GM13977 (cell line): ENCODE measurements around the gene WNT9B.

Experiments used
- DNase-seq: peaks from one replicate; pipeline ENCODE4 v3.0.0; 2012; ENCODE audit warnings: low spot score
- in situ Hi-C: fragments of 300-500 bp; cut with MboI; formaldehyde crosslinking; loops from one replicate; pipeline ENCODE4 v1.12.0; 2022; ENCODE audit warnings: low sequenced_read_pairs, low pct_unique_long_range_greater_than_20kb, mixed read lengths, inconsistent platforms; ENCODE audit not compliant: unreplicated experiment
- TF ChIP-seq, protein P1 (sequence below): IDR thresholded peaks from 2 replicates; pipeline ENCODE4 v1.5.1; 2012; ENCODE audit warnings: mild to moderate bottlenecking, control low read depth; ENCODE audit not compliant: insufficient read depth; ENCODE audit errors: extremely low read depth, missing control alignments

Gene WNT9B

DNA sequence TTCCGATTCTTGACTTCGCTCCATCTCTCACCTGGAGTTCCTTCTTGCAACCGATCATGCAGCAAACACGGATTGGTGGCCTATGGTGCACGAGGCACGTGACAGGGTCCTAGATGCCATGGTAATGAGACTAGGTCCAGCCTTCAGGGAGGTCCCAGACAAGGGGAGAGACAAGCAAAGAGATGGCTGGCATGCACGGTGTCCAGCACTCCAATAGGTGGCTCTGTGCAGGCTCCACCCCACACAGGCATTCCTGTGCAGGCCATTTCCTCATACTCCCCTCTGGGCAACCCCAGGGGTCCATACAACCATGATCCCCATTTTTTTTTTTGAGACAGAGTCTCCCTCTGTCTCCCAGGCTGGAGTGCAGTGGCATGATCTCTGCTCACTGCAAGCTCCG lies 31.3 kb downstream of the WNT9B start:
- no peak for DNase-seq
- in situ Hi-C loops: loop anchor here (25.0 kb wide), 1 partner anchor 95 kb away; no protein-coding TSS in a partner anchor
- TF ChIP-seq, protein P1, sequence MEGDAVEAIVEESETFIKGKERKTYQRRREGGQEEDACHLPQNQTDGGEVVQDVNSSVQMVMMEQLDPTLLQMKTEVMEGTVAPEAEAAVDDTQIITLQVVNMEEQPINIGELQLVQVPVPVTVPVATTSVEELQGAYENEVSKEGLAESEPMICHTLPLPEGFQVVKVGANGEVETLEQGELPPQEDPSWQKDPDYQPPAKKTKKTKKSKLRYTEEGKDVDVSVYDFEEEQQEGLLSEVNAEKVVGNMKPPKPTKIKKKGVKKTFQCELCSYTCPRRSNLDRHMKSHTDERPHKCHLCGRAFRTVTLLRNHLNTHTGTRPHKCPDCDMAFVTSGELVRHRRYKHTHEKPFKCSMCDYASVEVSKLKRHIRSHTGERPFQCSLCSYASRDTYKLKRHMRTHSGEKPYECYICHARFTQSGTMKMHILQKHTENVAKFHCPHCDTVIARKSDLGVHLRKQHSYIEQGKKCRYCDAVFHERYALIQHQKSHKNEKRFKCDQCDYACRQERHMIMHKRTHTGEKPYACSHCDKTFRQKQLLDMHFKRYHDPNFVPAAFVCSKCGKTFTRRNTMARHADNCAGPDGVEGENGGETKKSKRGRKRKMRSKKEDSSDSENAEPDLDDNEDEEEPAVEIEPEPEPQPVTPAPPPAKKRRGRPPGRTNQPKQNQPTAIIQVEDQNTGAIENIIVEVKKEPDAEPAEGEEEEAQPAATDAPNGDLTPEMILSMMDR: no peak

DNA sequence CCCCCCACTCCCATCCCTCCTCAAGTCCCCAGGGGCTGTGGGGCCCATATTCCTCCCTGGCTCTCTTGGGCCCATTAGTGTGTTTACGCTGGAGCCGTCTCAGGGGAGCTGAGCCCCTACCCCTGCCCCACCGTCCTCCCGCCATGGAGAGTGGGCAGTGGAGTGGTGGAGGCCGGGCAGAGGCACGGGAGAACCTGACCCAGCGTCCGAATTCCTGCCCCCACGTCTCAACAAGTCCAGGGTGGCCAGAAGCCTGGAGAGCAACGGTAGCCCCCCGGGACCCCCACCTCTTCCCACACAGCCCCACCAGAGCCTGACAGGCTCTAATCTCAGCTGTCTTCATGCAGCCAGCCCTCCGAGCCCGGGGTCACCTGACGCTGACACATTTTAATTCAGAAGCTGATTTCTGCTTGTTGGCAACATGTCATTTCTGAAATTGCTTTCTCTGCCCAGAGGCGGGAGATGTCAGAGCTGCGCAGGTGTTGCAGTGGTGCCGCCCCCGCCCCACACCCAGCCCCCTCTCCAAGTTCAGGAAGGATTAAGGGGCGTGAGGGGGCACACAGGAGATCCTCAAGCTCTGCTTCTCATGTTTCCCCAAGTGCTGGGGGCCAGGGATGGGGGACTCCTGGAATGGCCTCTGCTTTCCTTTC lies 32.6 kb downstream of the WNT9B start:
- in situ Hi-C loops: loop anchor here (25.0 kb wide), 1 partner anchor 97 kb away; no protein-coding TSS in a partner anchor
- DNase-seq: no peak
- TF ChIP-seq, protein P1: no peak

DNA sequence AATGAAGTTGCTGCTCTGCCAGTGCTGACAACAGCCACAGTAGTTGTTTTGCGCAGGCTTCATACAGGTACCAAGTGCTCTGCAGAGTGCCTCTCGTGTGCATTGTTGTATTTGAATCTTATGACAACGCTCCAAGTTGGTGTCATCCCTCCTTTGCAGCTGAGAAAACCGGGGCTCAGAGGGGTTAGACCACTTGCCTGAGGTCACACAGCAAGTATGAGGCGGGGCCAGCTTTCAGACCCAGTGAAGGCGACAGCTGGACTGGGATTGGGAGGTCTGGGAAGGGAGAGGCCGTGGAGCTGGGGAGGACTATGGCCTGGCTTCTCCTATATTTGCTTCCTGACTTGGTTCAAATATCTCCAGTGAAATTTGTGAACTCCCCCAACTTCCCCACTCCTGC lies 33.2 kb downstream of the WNT9B start:
- TF ChIP-seq, protein P1: no peak
- in situ Hi-C loops: loop anchor here (25.0 kb wide), 1 partner anchor 97 kb away; no protein-coding TSS in a partner anchor
- DNase-seq: no peak

DNA sequence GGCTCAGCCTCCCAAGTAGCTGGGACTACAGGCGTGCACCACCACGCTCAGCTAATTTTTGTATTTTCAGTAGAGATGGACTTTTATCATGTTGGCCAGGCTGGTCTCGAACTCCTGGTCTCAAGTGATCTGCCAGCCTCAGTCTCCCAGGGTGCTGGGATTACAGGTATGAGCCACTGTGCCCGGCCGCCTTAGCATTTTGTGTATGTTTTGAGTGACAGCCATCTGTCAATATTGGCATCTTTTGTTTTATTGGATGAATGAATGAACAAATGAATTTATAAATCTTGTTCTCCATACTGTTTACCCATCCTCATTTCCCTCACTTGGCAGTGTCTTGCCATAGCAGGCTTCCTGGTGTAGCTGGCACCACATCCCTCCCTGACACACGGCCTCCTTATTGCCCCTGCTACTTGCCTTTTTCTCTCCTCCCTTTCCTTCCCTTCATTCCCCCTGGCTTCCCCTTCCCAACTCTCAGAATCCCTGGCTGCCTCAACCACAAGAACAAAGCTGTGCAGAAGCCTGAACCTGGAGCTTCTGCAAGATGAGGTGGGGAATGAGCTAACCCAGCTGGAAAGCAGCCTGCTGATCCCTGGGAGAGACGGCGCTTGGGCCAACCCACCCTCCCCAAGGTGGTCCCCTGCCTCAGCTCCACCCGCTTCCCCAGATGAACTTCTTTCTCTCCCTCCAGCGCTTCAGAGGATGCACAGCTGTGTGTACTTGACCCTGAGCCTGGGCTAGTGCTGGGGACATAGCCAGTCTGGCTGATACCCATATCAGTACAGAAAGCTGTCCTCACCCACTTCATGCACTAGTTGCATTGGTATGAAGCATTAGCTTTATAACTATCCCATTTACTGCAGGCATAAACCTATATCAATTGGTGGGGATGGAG lies 34.3 kb downstream of the WNT9B start:
- DNase-seq: no peak
- TF ChIP-seq, protein P1: no peak
- in situ Hi-C loops: loop anchor here (25.0 kb wide), 1 partner anchor 98 kb away; no protein-coding TSS in a partner anchor

DNA sequence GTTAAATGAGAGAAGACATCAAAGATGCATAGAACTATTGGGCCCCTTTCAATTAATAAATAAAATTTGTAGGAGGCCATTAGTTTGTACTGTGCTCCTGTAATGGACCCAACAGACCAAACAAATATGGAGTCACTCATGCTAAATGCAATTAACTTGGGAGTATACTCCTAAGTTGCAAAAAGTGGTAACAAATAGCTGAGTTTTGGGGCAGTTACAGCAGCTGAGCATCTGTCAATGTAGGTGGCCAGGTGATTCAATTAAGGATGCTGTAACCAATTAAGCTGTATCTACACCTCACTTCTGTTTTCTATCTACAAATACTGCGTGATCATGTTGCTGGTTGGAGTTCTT lies 34.9 kb downstream of the WNT9B start:
- in situ Hi-C loops: loop anchor here (25.0 kb wide), 1 partner anchor 99 kb away; no protein-coding TSS in a partner anchor
- no peak for DNase-seq
- TF ChIP-seq, protein P1: no peak

DNA sequence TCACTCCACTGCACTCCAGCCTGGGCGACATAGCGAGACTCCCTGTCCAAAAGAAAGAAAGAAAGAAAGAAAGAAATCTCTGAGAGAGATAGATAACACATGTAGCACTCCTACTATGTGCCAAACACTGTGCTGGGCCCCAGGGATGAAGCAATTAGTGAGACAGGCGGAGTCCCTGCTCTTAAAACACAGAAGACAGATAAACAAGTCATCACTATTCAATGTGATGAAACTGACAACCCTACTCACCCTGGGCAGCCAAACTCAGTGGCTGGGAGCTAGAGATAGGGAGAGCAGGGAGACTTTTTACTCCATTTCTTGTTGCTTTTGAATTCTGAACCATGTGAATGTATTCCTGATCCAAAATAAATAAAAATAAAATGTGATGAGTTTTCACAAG lies 36.3 kb downstream of the WNT9B start:
- no peak for DNase-seq
- in situ Hi-C loops: loop anchor here (25.0 kb wide), 1 partner anchor 100 kb away; no protein-coding TSS in a partner anchor
- TF ChIP-seq, protein P1: no peak
